PC-3 (cell line): ENCODE measurements around the gene MAN2A2. TPM values are rescaled to one million over a fixed set of nuclear protein-coding genes. Genes with fewer than 3 reads are reported as not detected.

ENCODE experiments used
- ATAC-seq: fragments of 200-7000 bp; cut with Tn5 transposase; 2 replicates; pipeline ENCODE4 v1.9.1; 2020; ENCODE audit warnings: mild to moderate bottlenecking, moderate library complexity
- BruUV-seq: library from RNA; stranded (reverse); fragments of 400-500 nt; replicated peaks from 2 replicates; lab custom pipeline; 2021; lab: Mats Ljungman, UMichigan
- CTCF ChIA-PET: fragments of 300-600 bp; sonication (Branson Sonifier 250); formaldehyde crosslinking; loops from one replicate; lab custom pipeline; 2022; ENCODE audit warnings: antibody characterized with exemption; lab: Charles Lee
- POLR2A ChIA-PET: fragments of 300-600 bp; sonication (Branson Sonifier 250); formaldehyde crosslinking; loops from one replicate; lab custom pipeline; 2022; ENCODE audit warnings: antibody characterized with exemption; ENCODE audit not compliant: unreplicated experiment; lab: Charles Lee
- DNase-seq: peaks from one replicate; pipeline ENCODE4 v3.0.0-alpha.2; 2015
- H2AFZ ChIP-seq: fragments of 300-600 bp; sonication (generic); 2 replicates; pipeline ENCODE4 v1.6.0; 2016; ENCODE audit warnings: antibody characterized with exemption, low read length
- H3F3A ChIP-seq: fragments of 300-600 bp; sonication (generic); one replicate; pipeline ENCODE4 v1.6.0; 2017; ENCODE audit warnings: antibody characterized with exemption, low read length, control low read depth, mild to moderate bottlenecking; ENCODE audit not compliant: unreplicated experiment
- H3K27ac ChIP-seq: fragments of 300-600 bp; sonication (generic); 2 replicates; pipeline ENCODE4 v1.5.1; 2016; ENCODE audit warnings: mild to moderate bottlenecking, low read length
- H3K27me3 ChIP-seq: fragments of 300-600 bp; sonication (generic); 2 replicates; pipeline ENCODE4 v1.6.1; 2016; ENCODE audit warnings: low read length, mixed read lengths
- H3K36me3 ChIP-seq: fragments of 300-600 bp; sonication (generic); 2 replicates; pipeline ENCODE4 v1.6.1; 2016; ENCODE audit warnings: low read depth, mixed run types, low read length, mixed read lengths
- H3K4me1 ChIP-seq: fragments of 300-600 bp; sonication (generic); 2 replicates; pipeline ENCODE4 v1.5.1; 2016; ENCODE audit warnings: low read length; ENCODE audit not compliant: insufficient read depth
- H3K4me2 ChIP-seq: fragments of 300-600 bp; sonication (generic); 2 replicates; pipeline ENCODE4 v1.6.0; 2016; ENCODE audit warnings: low read length
- H3K4me3 ChIP-seq: fragments of 300-600 bp; sonication (generic); 2 replicates; pipeline ENCODE4 v1.5.1; 2016; ENCODE audit warnings: mild to moderate bottlenecking, low read length, mixed read lengths
- H3K79me2 ChIP-seq: fragments of 300-600 bp; sonication (generic); 2 replicates; pipeline ENCODE4 v1.6.1; 2017; ENCODE audit warnings: low read length, mixed read lengths
- H3K9ac ChIP-seq: fragments of 300-600 bp; sonication (generic); 2 replicates; pipeline ENCODE4 v1.6.0; 2016; ENCODE audit warnings: mild to moderate bottlenecking, low read length
- H3K9me2 ChIP-seq: fragments of 300-600 bp; sonication (generic); replicated peaks from 2 replicates; pipeline ENCODE4 v1.6.1; 2016; ENCODE audit warnings: mixed run types, low read length, mixed read lengths
- H3K9me3 ChIP-seq: fragments of 300-600 bp; sonication (generic); 2 replicates; pipeline ENCODE4 v1.6.1; 2016; ENCODE audit warnings: low read length, mixed read lengths
- H4K20me1 ChIP-seq: fragments of 300-600 bp; sonication (generic); 2 replicates; pipeline ENCODE4 v1.6.1; 2016; ENCODE audit warnings: low read length, mixed read lengths
- CTCF ChIP-seq: fragments of 300-600 bp; sonication (generic); conservative IDR thresholded peaks from 2 replicates; pipeline ENCODE4 v1.5.1; 2017; ENCODE audit warnings: antibody characterized with exemption, low read depth, mild to moderate bottlenecking, low read length
- EZH2 ChIP-seq: fragments of 300-600 bp; sonication (generic); IDR thresholded peaks from one replicate; pipeline ENCODE4 v1.6.1; 2017; ENCODE audit warnings: antibody characterized with exemption, mild to moderate bottlenecking, low read length; ENCODE audit not compliant: unreplicated experiment
- EZH2phosphoT487 ChIP-seq: fragments of 300-600 bp; sonication (generic); IDR thresholded peaks from 2 replicates; pipeline ENCODE4 v1.6.1; 2018; ENCODE audit warnings: mild to moderate bottlenecking, antibody characterized with exemption, low read length, borderline replicate concordance
- intact Hi-C: fragments of 100-400 bp; cut with micrococcal nuclease; formaldehyde crosslinking; loops from 2 replicates; pipeline ENCODE4 v1.9.0; 2023
- total RNA-seq: library from RNA; depleted of rRNA; stranded (reverse); fragments of >200 nt; gene quantifications from 2 replicates; pipeline ENCODE4 v1.2.3, GENCODE V29; 2014

MAN2A2 gene
- total RNA-seq, 1 experiment from 2014 or later = 19.8 TPM

DNA sequence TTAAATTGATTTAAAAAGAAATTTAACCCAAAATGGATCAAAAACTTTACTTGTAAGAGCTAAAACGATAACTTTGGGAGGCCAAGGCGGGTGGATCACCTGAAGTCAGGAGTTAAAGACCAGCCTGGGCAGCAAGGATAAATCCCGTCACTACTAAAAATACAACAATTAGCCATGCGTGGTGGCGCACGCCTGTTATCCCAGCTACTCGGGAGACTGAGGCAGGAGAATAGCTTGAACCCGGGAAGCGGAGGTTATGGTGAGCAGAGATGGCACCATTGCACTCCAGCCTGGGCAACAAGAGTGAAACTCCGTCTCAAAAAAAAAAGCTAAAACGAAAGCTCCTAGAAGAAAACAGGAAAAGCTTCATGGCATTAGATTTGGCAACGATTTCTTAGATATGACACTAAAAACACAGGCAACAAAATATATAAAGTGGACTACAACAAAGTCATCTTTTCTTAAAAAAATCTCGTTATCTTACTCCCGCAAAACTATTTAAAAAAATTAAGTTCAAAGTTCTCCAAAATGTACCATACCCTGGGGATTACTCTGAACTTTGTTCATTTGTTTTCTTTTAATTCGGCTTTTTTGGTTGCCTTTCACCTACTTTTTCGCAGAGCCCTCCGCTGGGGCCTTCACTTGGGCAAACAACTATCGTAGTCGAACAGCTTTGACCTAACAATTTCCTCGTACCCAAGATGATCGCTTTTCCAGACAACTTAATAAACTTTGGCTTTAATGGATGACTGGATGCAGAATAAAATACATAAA, 26.3 kb downstream of the MAN2A2 start:
- H2AFZ ChIP-seq = peak overlapping the region; percentile 91
- ChIA-PET CTCF (no interaction called here), POLR2A (no interaction called here)
- H4K20me1 ChIP-seq = no peaks in the 10 kb centered on the region
- H3K27me3 ChIP-seq = no peaks in the 10 kb centered on the region
- no peaks in the 10 kb centered on the region for H3F3A ChIP-seq
- H3K9ac ChIP-seq = peak overlapping the region; percentile 85
- DNase-seq = no peak
- peak overlapping the region; percentile 87 for H3K4me3 ChIP-seq
- no peak for TF ChIP-seq EZH2phosphoT487
- no peak for TF ChIP-seq EZH2
- TF ChIP-seq CTCF = no peak
- H3K4me1 ChIP-seq = peaks cover 25% of the 10 kb centered on the region
- H3K9me2 ChIP-seq = no peaks in the 10 kb centered on the region
- BruUV-seq = TSS peak; percentile 60
- intact Hi-C loops = loop anchor here (2.0 to 10.0 kb wide), 3 partner anchors 27 to 105 kb away; partner anchors contain the start of genes MAN2A2 and PRC1
- no peak for ATAC-seq
- no peaks in the 10 kb centered on the region for H3K9me3 ChIP-seq
- H3K79me2 ChIP-seq = peaks cover 5% of the 10 kb centered on the region; the same call in 1 of the 2 replicates
- H3K36me3 ChIP-seq = no peaks in the 10 kb centered on the region
- peak overlapping the region; percentile 97 for H3K4me2 ChIP-seq
- H3K27ac ChIP-seq = peak overlapping the region; percentile 67

DNA sequence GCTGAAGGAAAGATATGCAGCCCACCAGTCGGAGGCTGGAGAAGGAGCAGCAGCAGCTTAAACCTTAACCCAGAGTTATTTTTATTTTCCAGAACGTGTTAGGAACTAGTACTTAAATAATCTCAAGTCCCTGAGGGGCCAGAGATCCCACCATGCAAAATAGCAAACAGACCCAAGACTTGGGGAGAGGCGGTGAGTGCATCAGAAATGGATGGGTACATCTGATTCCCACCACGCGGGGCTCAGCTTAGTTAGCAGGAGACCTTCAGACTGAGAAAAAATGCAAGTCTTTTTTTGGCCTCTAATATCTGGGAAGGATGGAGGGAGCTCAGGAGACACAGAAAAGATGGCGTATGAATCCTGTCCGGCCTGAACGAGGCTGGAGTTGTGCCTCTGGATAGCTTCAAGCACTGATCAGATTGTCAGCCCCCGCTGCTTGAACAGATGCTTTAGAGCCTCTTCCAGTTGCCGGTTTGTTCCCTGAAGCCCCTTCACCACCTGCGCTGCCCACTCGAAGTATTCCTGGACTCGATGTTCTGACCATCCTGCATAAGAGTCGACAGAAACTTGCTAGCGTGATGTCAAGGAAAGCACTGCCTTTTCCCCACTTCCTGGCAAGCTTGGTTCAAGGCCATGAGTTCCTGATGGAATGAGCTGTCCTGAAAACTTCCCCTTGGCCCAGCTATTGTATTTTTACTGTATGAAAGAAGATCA, 27.9 kb downstream of the MAN2A2 start:
- Histone ChIP-seq H3K36me3 (no peaks in the 10 kb centered on the region), H3F3A (no peaks in the 10 kb centered on the region), H3K4me3 (peak overlapping the region; percentile 87), H3K9ac (peak overlapping the region; percentile 85), H3K4me1 (peaks cover 29% of the 10 kb centered on the region), H3K9me2 (no peaks in the 10 kb centered on the region), H3K79me2 (peaks cover 12% of the 10 kb centered on the region), H3K27ac (no peak overlapping the region; the same call in 1 of the 2 replicates), H3K4me2 (peak overlapping the region; percentile 97), H4K20me1 (no peaks in the 10 kb centered on the region), H2AFZ (no peak overlapping the region), H3K9me3 (no peaks in the 10 kb centered on the region), H3K27me3 (no peaks in the 10 kb centered on the region)
- ATAC-seq = no peak
- ChIA-PET POLR2A (interaction anchor here (0.6 to 0.9 kb wide), 2 partner anchors 28 to 113 kb away, joined by 3 read pairs; partner anchors contain the start of gene MAN2A2), CTCF (interaction anchor here (0.5 to 2.1 kb wide), 8 partner anchors 19 to 341 kb away, joined by 3 to 10 read pairs (median 4); no protein-coding TSS in a partner anchor)
- no peak for DNase-seq
- TF ChIP-seq CTCF (no peak), EZH2phosphoT487 (no peak), EZH2 (no peak)
- intact Hi-C loops = loop anchor here (2.0 to 10.0 kb wide), 3 partner anchors 28 to 104 kb away; partner anchors contain the start of genes MAN2A2 and PRC1
- BruUV-seq = no TSS peak
